IMR-90 (cell line): ENCODE measurements around the gene PCMTD2. TPM values are rescaled to one million over a fixed set of nuclear protein-coding genes. Genes with fewer than 3 reads are reported as not detected.

Source experiments
- ATAC-seq: fragments of 200-7000 bp; cut with Tn5 transposase; 2 replicates; pipeline ENCODE4 v1.9.1; 2020; ENCODE audit warnings: low read depth, mild to moderate bottlenecking, moderate library complexity
- BruUV-seq: library from RNA; stranded (reverse); fragments of 400-500 nt; replicated peaks from 2 replicates; lab custom pipeline; 2021; lab: Mats Ljungman, UMichigan
- CTCF ChIA-PET: fragments of 300-600 bp; formaldehyde crosslinking; extraction: SDS; loops from one replicate; lab custom pipeline; 2021; ENCODE audit warnings: antibody characterized with exemption; lab: Yijun Ruan, JAX
- POLR2A ChIA-PET: fragments of 300-600 bp; sonication (Branson Sonifier 250); formaldehyde crosslinking; loops from one replicate; lab custom pipeline; 2022; ENCODE audit warnings: antibody characterized with exemption; ENCODE audit not compliant: unreplicated experiment; lab: Charles Lee
- DNase-seq: peaks from one replicate; pipeline ENCODE4 v3.0.0; 2013
- H2AFZ ChIP-seq: replicated peaks from 2 replicates; pipeline ENCODE3; 2013; ENCODE audit warnings: low read length, mild to moderate bottlenecking; ENCODE audit not compliant: poor library complexity
- H2AK5ac ChIP-seq: 2 replicates; pipeline ENCODE4 v1.6.1; 2013; ENCODE audit warnings: low read depth, low read length, inconsistent platforms
- H2AK9ac ChIP-seq: replicated peaks from 2 replicates; pipeline ENCODE3; 2013; ENCODE audit warnings: mild to moderate bottlenecking, low read depth, low read length, moderate library complexity; ENCODE audit not compliant: poor library complexity
- H2BK120ac ChIP-seq: 2 replicates; pipeline ENCODE4 v1.6.1; 2013; ENCODE audit warnings: low read depth, low read length, inconsistent platforms
- H2BK15ac ChIP-seq: 3 replicates; pipeline ENCODE4 v1.6.1; 2013; ENCODE audit warnings: low read depth, low read length, inconsistent platforms
- H2BK20ac ChIP-seq: 2 replicates; pipeline ENCODE4 v1.6.1; 2013; ENCODE audit warnings: low read depth, mild to moderate bottlenecking, inconsistent platforms, low read length, moderate library complexity
- H2BK5ac ChIP-seq: 2 replicates; pipeline ENCODE4 v1.6.1; 2013; ENCODE audit warnings: mild to moderate bottlenecking, low read depth, low read length, inconsistent platforms; ENCODE audit not compliant: poor library complexity, severe bottlenecking
- H3K14ac ChIP-seq: replicated peaks from 2 replicates; pipeline ENCODE4 v1.6.1; 2013; ENCODE audit warnings: low read depth, low read length, inconsistent platforms
- H3K18ac ChIP-seq: 2 replicates; pipeline ENCODE4 v1.6.1; 2013; ENCODE audit warnings: low read depth, low read length, control low read depth
- H3K23ac ChIP-seq: 2 replicates; pipeline ENCODE4 v1.6.1; 2013; ENCODE audit warnings: low read depth, low read length, inconsistent platforms
- H3K27ac ChIP-seq: 2 replicates; pipeline ENCODE4 v1.5.1; 2013; ENCODE audit warnings: mild to moderate bottlenecking, control low read depth, low read length; ENCODE audit not compliant: insufficient read depth
- H3K27me3 ChIP-seq: 2 replicates; pipeline ENCODE4 v1.6.1; 2013; ENCODE audit warnings: low read length; ENCODE audit not compliant: control insufficient read depth, insufficient read depth
- H3K36me3 ChIP-seq: 2 replicates; pipeline ENCODE4 v1.6.1; 2013; ENCODE audit warnings: low read length, mixed read lengths; ENCODE audit not compliant: control insufficient read depth, insufficient read depth
- H3K4ac ChIP-seq: 2 replicates; pipeline ENCODE4 v1.6.1; 2013; ENCODE audit warnings: low read depth, low read length, inconsistent platforms
- H3K4me1 ChIP-seq: 2 replicates; pipeline ENCODE4 v1.6.1; 2013; ENCODE audit warnings: low read length, mixed read lengths; ENCODE audit not compliant: control insufficient read depth, insufficient read depth
- H3K4me2 ChIP-seq: 2 replicates; pipeline ENCODE4 v1.6.1; 2013; ENCODE audit warnings: low read depth, mild to moderate bottlenecking, control low read depth, low read length, moderate library complexity
- H3K4me3 ChIP-seq: 2 replicates; pipeline ENCODE4 v1.5.1; 2013; ENCODE audit warnings: low read depth, mild to moderate bottlenecking, control low read depth, low read length, moderate library complexity; ENCODE audit not compliant: insufficient read depth
- H3K56ac ChIP-seq: 2 replicates; pipeline ENCODE4 v1.6.1; 2013; ENCODE audit warnings: low read length, inconsistent platforms; ENCODE audit not compliant: insufficient read depth; ENCODE audit errors: extremely low read depth
- H3K79me1 ChIP-seq, 2 experiments: 2 replicates each; pipeline ENCODE4 v1.6.1; 2013; ENCODE audit warnings: low read length in 2 of 2, inconsistent platforms in 1 of 2, low read depth in 1 of 2
- H3K9ac ChIP-seq: 2 replicates; pipeline ENCODE4 v1.6.1; 2013; ENCODE audit warnings: low read depth, low read length, control low read depth
- H3K9me1 ChIP-seq: 2 replicates; pipeline ENCODE4 v1.6.1; 2013; ENCODE audit warnings: low read length, inconsistent platforms; ENCODE audit not compliant: insufficient read depth
- H3K9me3 ChIP-seq: 2 replicates; pipeline ENCODE4 v1.6.1; 2013; ENCODE audit warnings: low read length; ENCODE audit not compliant: control insufficient read depth, insufficient read depth
- H4K20me1 ChIP-seq: 2 replicates; pipeline ENCODE4 v1.6.1; 2013; ENCODE audit warnings: low read length, inconsistent platforms; ENCODE audit not compliant: insufficient read depth
- H4K5ac ChIP-seq: 2 replicates; pipeline ENCODE4 v1.6.1; 2013; ENCODE audit warnings: mild to moderate bottlenecking, low read depth, low read length, control low read depth
- H4K8ac ChIP-seq, 2 experiments: 2 replicates each; pipeline ENCODE4 v1.6.1; 2013; ENCODE audit warnings: low read depth in 2 of 2, low read length in 2 of 2, control low read depth in 1 of 2, inconsistent platforms in 1 of 2
- H4K91ac ChIP-seq: 2 replicates; pipeline ENCODE4 v1.6.1; 2013; ENCODE audit warnings: low read depth, low read length, inconsistent platforms; ENCODE audit not compliant: insufficient read depth
- BHLHE40 ChIP-seq: fragments of 150-350 bp; IDR thresholded peaks from 2 replicates; pipeline ENCODE4 v1.6.1; 2016; ENCODE audit warnings: mild to moderate bottlenecking, low read depth, low read length
- CEBPB ChIP-seq: IDR thresholded peaks from 2 replicates; pipeline ENCODE4 v1.6.1; 2012; ENCODE audit warnings: low read depth, low read length, improper control_type of control experiment
- CHD1 ChIP-seq: IDR thresholded peaks from 2 replicates; pipeline ENCODE4 v1.6.1; 2012; ENCODE audit warnings: low read depth, low read length, improper control_type of control experiment
- CTCF ChIP-seq: conservative IDR thresholded peaks from 2 replicates; pipeline ENCODE4 v1.5.1; 2012; ENCODE audit warnings: mild to moderate bottlenecking, low read depth, low read length, improper control_type of control experiment
- FOS ChIP-seq: fragments of 150-350 bp; IDR thresholded peaks from 2 replicates; pipeline ENCODE4 v1.6.1; 2016; ENCODE audit warnings: low read depth, low read length
- MAZ ChIP-seq: IDR thresholded peaks from 2 replicates; pipeline ENCODE4 v1.6.1; 2012; ENCODE audit warnings: low read depth, mild to moderate bottlenecking, low read length, improper control_type of control experiment, moderate library complexity, borderline replicate concordance
- MXI1 ChIP-seq: IDR thresholded peaks from 2 replicates; pipeline ENCODE4 v1.6.1; 2012; ENCODE audit warnings: low read depth, mild to moderate bottlenecking, low read length, moderate library complexity, borderline replicate concordance
- NFE2L2 ChIP-seq: fragments of 150-350 bp; IDR thresholded peaks from 2 replicates; pipeline ENCODE4 v1.6.1; 2016; ENCODE audit warnings: low read depth, mild to moderate bottlenecking, low read length
- RAD21 ChIP-seq: IDR thresholded peaks from 2 replicates; pipeline ENCODE4 v1.6.1; 2012; ENCODE audit warnings: low read length, improper control_type of control experiment
- SMC3 ChIP-seq: fragments of 150-350 bp; IDR thresholded peaks from 2 replicates; pipeline ENCODE4 v1.6.1; 2016; ENCODE audit warnings: low read depth, mild to moderate bottlenecking, antibody characterized with exemption, low read length, moderate library complexity
- USF2 ChIP-seq: fragments of 150-350 bp; IDR thresholded peaks from 2 replicates; pipeline ENCODE4 v1.6.1; 2017; ENCODE audit warnings: mild to moderate bottlenecking, antibody characterized with exemption, low read length, low read depth
- WGBS, 2 experiments: methylation state at CpG; one replicate each; pipeline versions ENCODE4 v1.1.5 to v1.1.7; 2013; ENCODE audit warnings: missing lambda C conversion rate in 2 of 2; ENCODE audit not compliant: insufficient read length in 1 of 2; ENCODE audit errors: extremely low coverage in 2 of 2; 5-methylcytosine and 5-hydroxymethylcytosine counted together
- dilution Hi-C: fragments of 300-500 bp; cut with HindIII; formaldehyde crosslinking; loops from one replicate; pipeline ENCODE4 v1.14.3; 2018; ENCODE audit warnings: low sequenced_read_pairs; ENCODE audit not compliant: unreplicated experiment
- in situ Hi-C: fragments of 300-500 bp; cut with MboI; formaldehyde crosslinking; loops from 3 replicates; pipeline ENCODE4 v1.14.3; 2019; ENCODE audit warnings: low sequenced_read_pairs, inconsistent platforms, mixed read lengths
- intact Hi-C: fragments of 100-400 bp; cut with micrococcal nuclease; formaldehyde crosslinking; loops from 2 replicates; pipeline ENCODE4 v1.10.0; 2022
- polyA plus RNA-seq, 3 experiments: library from polyadenylated mRNA; depleted of rRNA; stranded (reverse); fragments of >200 nt; gene quantifications; 2 replicates each; pipeline ENCODE4 v1.2.3, GENCODE V29; 2012; ENCODE audit warnings: low replicate concordance in 1 of 3
- total RNA-seq: library from RNA; depleted of rRNA; stranded (reverse); fragments of >200 nt; gene quantifications from 2 replicates; pipeline ENCODE4 v1.2.3, GENCODE V29; 2012
- TF ChIP-seq, protein P1 (sequence below): fragments of 150-350 bp; IDR thresholded peaks from 2 replicates; pipeline ENCODE4 v1.6.1; 2016; ENCODE audit warnings: low read depth, mild to moderate bottlenecking, low read length, moderate library complexity, borderline replicate concordance

The PCMTD2 gene
- total and polyA plus RNA-seq, 2 of the 4 experiments (the other 2 are of a cell fraction) = 23.6 to 28.3 TPM

DNA sequence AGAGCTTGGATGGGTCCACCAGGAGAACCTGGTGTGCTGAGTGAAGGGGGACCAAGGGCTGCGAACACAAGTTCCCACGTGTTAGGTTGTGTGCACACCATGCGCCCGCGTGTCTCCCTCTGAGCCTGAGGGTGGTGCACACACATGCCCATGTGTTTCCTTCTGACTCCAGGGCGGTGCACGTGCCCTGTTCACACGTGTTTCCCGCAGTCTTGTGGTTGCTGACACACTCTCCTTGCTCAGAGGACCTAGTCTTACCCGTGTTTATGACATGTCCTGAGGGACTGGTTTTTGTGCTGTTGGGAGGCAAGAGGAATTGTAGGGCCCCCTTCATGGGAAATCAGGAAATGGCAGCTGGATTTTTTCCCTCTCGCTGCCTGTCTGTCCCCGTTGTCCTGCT is 36.3 kb upstream of the PCMTD2 start:
- no peak overlapping the region for H3K4ac ChIP-seq
- dilution Hi-C loops = no loop called here
- H3K27me3 ChIP-seq = peaks cover 46% of the 10 kb centered on the region
- H4K20me1 ChIP-seq = no peaks in the 10 kb centered on the region
- no peak overlapping the region for H2AK5ac ChIP-seq
- no peak overlapping the region for H3K18ac ChIP-seq
- ChIA-PET CTCF (no interaction called here), POLR2A (no interaction called here)
- H3K9me3 ChIP-seq = no peaks in the 10 kb centered on the region
- in situ Hi-C loops = no loop called here
- no peak overlapping the region for H3K27ac ChIP-seq
- H4K5ac ChIP-seq = no peak overlapping the region
- H2BK120ac ChIP-seq = no peak overlapping the region
- no TSS peak for BruUV-seq
- H3K14ac ChIP-seq = no peak overlapping the region
- no peak overlapping the region for H2BK5ac ChIP-seq
- H3K36me3 ChIP-seq = no peaks in the 10 kb centered on the region
- no peak for TF ChIP-seq NFE2L2
- TF ChIP-seq USF2 = no peak
- no peak for TF ChIP-seq CTCF
- TF ChIP-seq CHD1 = no peak
- no peak for TF ChIP-seq SMC3
- TF ChIP-seq BHLHE40 = no peak
- TF ChIP-seq MAZ = no peak
- TF ChIP-seq CEBPB = no peak
- TF ChIP-seq, protein P1, sequence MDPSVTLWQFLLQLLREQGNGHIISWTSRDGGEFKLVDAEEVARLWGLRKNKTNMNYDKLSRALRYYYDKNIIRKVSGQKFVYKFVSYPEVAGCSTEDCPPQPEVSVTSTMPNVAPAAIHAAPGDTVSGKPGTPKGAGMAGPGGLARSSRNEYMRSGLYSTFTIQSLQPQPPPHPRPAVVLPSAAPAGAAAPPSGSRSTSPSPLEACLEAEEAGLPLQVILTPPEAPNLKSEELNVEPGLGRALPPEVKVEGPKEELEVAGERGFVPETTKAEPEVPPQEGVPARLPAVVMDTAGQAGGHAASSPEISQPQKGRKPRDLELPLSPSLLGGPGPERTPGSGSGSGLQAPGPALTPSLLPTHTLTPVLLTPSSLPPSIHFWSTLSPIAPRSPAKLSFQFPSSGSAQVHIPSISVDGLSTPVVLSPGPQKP = no peak
- TF ChIP-seq RAD21 = no peak
- TF ChIP-seq MXI1 = no peak
- no peak for TF ChIP-seq FOS
- no peak overlapping the region for H3K4me3 ChIP-seq
- no peak overlapping the region for H2BK20ac ChIP-seq
- no peak overlapping the region; the same call in 1 of the 2 replicates for H3K23ac ChIP-seq
- intact Hi-C loops = no loop called here
- peak overlapping the region; percentile 6 for H2AFZ ChIP-seq
- H3K79me1 ChIP-seq = no peaks in the 10 kb centered on the region; a peak in 1 of 4 replicates
- peaks cover 18% of the 10 kb centered on the region for H3K4me1 ChIP-seq
- no peak overlapping the region for H3K4me2 ChIP-seq
- no peak overlapping the region for H4K91ac ChIP-seq
- peaks cover 8% of the 10 kb centered on the region for H3K9me1 ChIP-seq
- no peak overlapping the region for H2BK15ac ChIP-seq
- H4K8ac ChIP-seq = no peak overlapping the region
- H3K9ac ChIP-seq = no peak overlapping the region
- 66% methylated on average over 7 of the region's 12 CpGs; no CpG with 5 or more reads in 1 of the 2 experiments for WGBS, 2 experiments
- no peak for ATAC-seq
- no peak overlapping the region for H2AK9ac ChIP-seq
- DNase-seq = no peak
- no peak overlapping the region for H3K56ac ChIP-seq
